ENCODE data around the gene MCC.

DNA sequence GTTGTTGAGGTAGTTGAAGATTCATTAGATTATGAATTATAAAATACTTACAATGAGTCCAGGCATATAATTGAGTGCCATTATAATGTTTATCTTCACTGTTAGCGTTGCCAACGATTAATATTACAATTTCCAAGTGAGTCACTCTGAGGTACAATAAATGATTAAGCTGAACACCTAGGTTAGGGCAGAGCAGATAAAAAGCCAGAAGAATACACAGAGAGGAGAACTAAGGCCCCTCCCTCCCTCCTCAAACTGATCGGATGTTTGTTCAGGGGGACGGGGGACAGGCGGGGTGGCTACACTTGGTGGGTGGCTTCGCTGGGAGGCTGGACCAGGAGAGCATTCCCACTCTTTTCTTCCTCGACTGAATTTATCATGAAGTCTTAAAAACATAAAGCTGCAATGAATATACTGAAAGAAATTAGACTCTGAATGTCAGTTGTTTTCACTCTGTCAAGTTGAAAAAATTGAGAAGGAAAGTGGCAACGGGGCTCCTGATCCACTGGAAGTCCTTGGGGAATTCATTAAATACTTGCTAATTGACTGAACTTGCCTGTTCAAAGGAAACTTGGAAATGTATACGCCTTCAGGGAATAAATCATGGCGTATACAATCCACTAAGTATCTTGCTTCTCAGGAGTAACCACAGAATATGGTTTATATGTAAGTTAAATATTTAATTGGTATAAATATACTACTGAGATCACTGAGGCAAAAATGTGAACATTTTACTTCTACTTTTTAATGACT lies 251.5 kb downstream of the MCC start:
- TF ChIP-seq CTCF (IDR thresholded peaks at IDR 0.05) (no peak), EP300 (IDR thresholded peaks at IDR 0.05) (no peak), POLR2AphosphoS5 (IDR thresholded peaks at IDR 0.05) (no peak), POLR2A (IDR thresholded peaks at IDR 0.05; ENCODE audit: low read depth) (no peak)
